ENCODE measurements around the gene PEX14.

GRCh38 chr1:10617318-10617717 lies 142.6 kb downstream of the PEX14 start:
- TF ChIP-seq POLR2AphosphoS5 (IDR thresholded peaks at IDR 0.05; ENCODE audit: low read depth) (no peak), CTCF (conservative IDR thresholded peaks at IDR 0.05; ENCODE audit: low read depth in 2 of 2) (no peak), EZH2 (IDR thresholded peaks at IDR 0.05; ENCODE audit: low read depth, unreplicated experiment) (no peak), CREB1 (CRISPR knock-in tag; IDR thresholded peaks at IDR 0.05; ENCODE audit: low read depth) (no peak), REST (IDR thresholded peaks at IDR 0.05; ENCODE audit: unreplicated experiment) (no peak), ZNF114 (CRISPR knock-in tag; IDR thresholded peaks at IDR 0.05) (no peak), ETS1 (IDR thresholded peaks at IDR 0.05) (no peak)

Data from GM23338 (cell line).